ENCODE measurements around the gene WBP4. TPM values are rescaled to one million over a fixed set of nuclear protein-coding genes. Genes with fewer than 3 reads are reported as not detected.

The WBP4 gene
- total RNA-seq, 1 experiment from 2014 or later: 7.2 TPM

DNA sequence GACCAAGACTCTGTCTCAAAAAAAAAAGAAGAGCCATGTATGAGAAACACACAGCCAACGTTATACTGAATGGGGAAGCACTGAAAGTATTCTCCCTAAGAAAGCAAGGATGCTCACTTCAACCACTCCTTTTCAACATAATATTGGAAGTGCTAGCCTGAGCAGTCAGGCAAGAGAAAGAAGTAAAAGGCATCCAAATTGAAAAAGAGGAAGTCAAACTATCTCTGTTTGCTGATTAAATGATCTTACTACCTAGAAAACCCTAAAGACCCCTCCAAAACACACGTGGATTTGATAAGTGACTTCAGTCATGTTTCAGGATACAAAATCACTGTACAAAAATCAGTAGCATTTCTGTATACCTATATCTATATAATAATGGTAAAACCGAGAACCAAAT, 16.2 kb downstream of the WBP4 start:
- Histone ChIP-seq H4K8ac (replicated peaks; ENCODE audit: insufficient read length, low read depth, low read length) (no peak overlapping the region), H4K5ac (ENCODE audit: insufficient read length, low read depth, low read length) (no peak overlapping the region), H3K14ac (ENCODE audit: insufficient read depth, low read length) (no peak overlapping the region), H3K4me2 (ENCODE audit: insufficient read depth, insufficient read length, low read length) (no peak overlapping the region), H2BK20ac (ENCODE audit: low read depth, low read length, poor library complexity, severe bottlenecking) (no peak overlapping the region), H3K27me3 (ENCODE audit: insufficient read depth, low read length) (no peaks in the 10 kb centered on the region), H3K79me1 (ENCODE audit: insufficient read depth, low read depth, low read length, poor library complexity, severe bottlenecking) (no peaks in the 10 kb centered on the region), H2BK5ac (ENCODE audit: insufficient read length, low read length) (no peak overlapping the region), H3K23me2 (ENCODE audit: insufficient read length, low read depth, low read length, poor library complexity, severe bottlenecking) (no peaks in the 10 kb centered on the region), H3K79me2 (ENCODE audit: insufficient read depth, low read length) (no peaks in the 10 kb centered on the region), H3K4me1 (ENCODE audit: insufficient read depth, low read length) (no peaks in the 10 kb centered on the region), H2BK12ac (ENCODE audit: insufficient read length, low read depth, low read length) (no peak overlapping the region), H3K27ac (ENCODE audit: insufficient read length, low read depth, low read length) (no peak overlapping the region), H2AK5ac (ENCODE audit: insufficient read length, low read length) (no peak overlapping the region), H3T11ph (ENCODE audit: low read length) (no peak overlapping the region), H2AFZ (ENCODE audit: low read length) (no peak overlapping the region), H3K4ac (ENCODE audit: low read depth, low read length) (no peak overlapping the region), H4K91ac (ENCODE audit: insufficient read length, low read depth, low read length) (no peak overlapping the region), H2BK120ac (ENCODE audit: low read depth, low read length, poor library complexity, severe bottlenecking) (no peak overlapping the region), H3K9me3 (ENCODE audit: control insufficient read depth, low read depth, low read length) (no peaks in the 10 kb centered on the region), H3K18ac (ENCODE audit: insufficient read length, low read depth, low read length) (no peak overlapping the region), H2BK15ac (ENCODE audit: low read depth, low read length) (no peak overlapping the region), H3K56ac (ENCODE audit: insufficient read length, low read depth, low read length) (no peak overlapping the region), H3K9ac (ENCODE audit: extremely low read depth, insufficient read length, low read length) (no peak overlapping the region), H3K23ac (ENCODE audit: insufficient read length, low read depth, low read length) (no peak overlapping the region), H4K20me1 (ENCODE audit: control insufficient read depth, insufficient read depth, insufficient read length) (no peaks in the 10 kb centered on the region)
- no peak overlapping the region for H3K4me3 Mint-ChIP-seq
- WGBS (ENCODE audit: extremely low coverage, insufficient read length, low lambda C conversion rate): no CpG with 5 or more reads among the region's 3 CpGs
- no peak for TF ChIP-seq CTCF (conservative IDR thresholded peaks at IDR 0.05)
- H3K9me3 Mint-ChIP-seq: peaks cover 0 to 14% of the 10 kb centered on the region in 2 experiments; a peak in 1 of 5 replicates
- H3K36me3 Mint-ChIP-seq (ENCODE audit: insufficient read depth in 1 of 3, low read depth in 3 of 3): peaks cover 33 to 72% (median 59%) of the 10 kb centered on the region in 3 experiments
- DNase-seq: no peak
- no peaks in the 10 kb centered on the region for H3K27me3 Mint-ChIP-seq (ENCODE audit: low read depth)
- no peaks in the 10 kb centered on the region for H3K4me1 Mint-ChIP-seq
- no peak overlapping the region for H3K27ac Mint-ChIP-seq
